GM13977 (cell line): ENCODE results near the gene GAGE13.
"Not testable (repeated sequence)": the region's sequence is repeated elsewhere in the genome, so short reads cannot be mapped to it uniquely, and the experiment has no call there.

ENCODE experiments used
- DNase-seq: peaks from one replicate; pipeline ENCODE4 v3.0.0; 2012; ENCODE audit warnings: low spot score
- in situ Hi-C: fragments of 300-500 bp; cut with MboI; formaldehyde crosslinking; loops from one replicate; pipeline ENCODE4 v1.12.0; 2022; ENCODE audit warnings: low sequenced_read_pairs, low pct_unique_long_range_greater_than_20kb, mixed read lengths, inconsistent platforms; ENCODE audit not compliant: unreplicated experiment
- TF ChIP-seq, protein P1 (sequence below): IDR thresholded peaks from 2 replicates; pipeline ENCODE4 v1.5.1; 2012; ENCODE audit warnings: mild to moderate bottlenecking, control low read depth; ENCODE audit not compliant: insufficient read depth; ENCODE audit errors: extremely low read depth, missing control alignments

The GAGE13 gene

DNA sequence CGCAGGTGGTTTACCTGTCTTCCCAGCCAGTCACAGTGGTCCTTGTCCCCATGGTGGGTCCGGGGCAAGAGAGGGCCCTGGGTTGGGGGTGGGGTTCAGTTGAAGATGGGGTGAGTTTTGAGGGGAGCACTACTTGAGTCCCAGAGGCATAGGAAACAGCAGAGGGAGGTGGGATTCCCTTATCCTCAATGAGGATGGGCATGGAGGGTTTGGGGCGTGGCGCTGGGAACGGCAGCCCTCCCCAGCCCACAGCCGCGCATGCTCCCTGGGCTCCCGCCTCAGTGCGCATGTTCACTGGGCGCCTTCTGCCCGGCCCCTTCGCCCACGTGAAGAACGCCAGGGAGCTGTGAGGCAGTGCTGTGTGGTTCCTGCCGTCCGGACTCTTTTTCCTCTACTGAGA, at the start of gene GAGE13:
Gene GAGE13, plus strand, starts transcription at position 301 of the 400 bp plus-strand sequence. CDS start 1,156 bp downstream, outside the sequence.
- in situ Hi-C loops, DNase-seq: not testable (repeated sequence)

GRCh38 chrX:49282647-49283011, 48.8 kb upstream of the GAGE13 start:
- in situ Hi-C loops = no loop called here
- TF ChIP-seq, protein P1, sequence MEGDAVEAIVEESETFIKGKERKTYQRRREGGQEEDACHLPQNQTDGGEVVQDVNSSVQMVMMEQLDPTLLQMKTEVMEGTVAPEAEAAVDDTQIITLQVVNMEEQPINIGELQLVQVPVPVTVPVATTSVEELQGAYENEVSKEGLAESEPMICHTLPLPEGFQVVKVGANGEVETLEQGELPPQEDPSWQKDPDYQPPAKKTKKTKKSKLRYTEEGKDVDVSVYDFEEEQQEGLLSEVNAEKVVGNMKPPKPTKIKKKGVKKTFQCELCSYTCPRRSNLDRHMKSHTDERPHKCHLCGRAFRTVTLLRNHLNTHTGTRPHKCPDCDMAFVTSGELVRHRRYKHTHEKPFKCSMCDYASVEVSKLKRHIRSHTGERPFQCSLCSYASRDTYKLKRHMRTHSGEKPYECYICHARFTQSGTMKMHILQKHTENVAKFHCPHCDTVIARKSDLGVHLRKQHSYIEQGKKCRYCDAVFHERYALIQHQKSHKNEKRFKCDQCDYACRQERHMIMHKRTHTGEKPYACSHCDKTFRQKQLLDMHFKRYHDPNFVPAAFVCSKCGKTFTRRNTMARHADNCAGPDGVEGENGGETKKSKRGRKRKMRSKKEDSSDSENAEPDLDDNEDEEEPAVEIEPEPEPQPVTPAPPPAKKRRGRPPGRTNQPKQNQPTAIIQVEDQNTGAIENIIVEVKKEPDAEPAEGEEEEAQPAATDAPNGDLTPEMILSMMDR = no peak
- DNase-seq = no peak

GRCh38 chrX:49284212-49284611, 47.2 kb upstream of the GAGE13 start:
- DNase-seq = no peak
- in situ Hi-C loops = no loop called here
- TF ChIP-seq, protein P1 = no peak

- DNase-seq = no peak
- TF ChIP-seq, protein P1 = no peak
- in situ Hi-C loops = no loop called here
These were observed 45.2 kb upstream of the GAGE13 start for GRCh38 chrX:49286136-49286535.

GRCh38 chrX:49286581-49286980, 44.8 kb upstream of the GAGE13 start:
- in situ Hi-C loops = no loop called here
- TF ChIP-seq, protein P1 = no peak

DNA sequence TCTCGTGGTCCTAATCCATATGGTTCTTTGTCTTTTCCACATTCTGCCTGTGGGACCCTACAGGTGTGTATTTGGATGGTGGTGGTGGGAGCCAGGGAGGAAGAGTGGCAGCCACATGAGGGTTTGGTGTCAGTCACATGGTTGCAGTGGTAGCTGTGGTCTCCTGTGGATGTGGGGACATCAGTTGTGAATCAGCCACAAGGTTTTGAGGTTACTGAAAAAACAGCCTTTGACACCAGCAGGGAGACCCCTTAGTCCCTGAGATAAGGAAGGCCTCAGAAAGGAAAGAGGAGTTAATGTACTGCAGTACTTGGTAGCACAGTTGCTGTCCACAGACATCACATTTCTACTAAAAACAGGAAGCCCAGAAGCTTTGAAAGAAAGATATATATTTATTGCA, 43.7 kb upstream of the GAGE13 start:
- no peak for DNase-seq
- in situ Hi-C loops = no loop called here
- TF ChIP-seq, protein P1 = no peak

More at GRCh38 chrX:49286581-49286980, 44.8 kb upstream of the GAGE13 start:
- DNase-seq = no peak

DNA sequence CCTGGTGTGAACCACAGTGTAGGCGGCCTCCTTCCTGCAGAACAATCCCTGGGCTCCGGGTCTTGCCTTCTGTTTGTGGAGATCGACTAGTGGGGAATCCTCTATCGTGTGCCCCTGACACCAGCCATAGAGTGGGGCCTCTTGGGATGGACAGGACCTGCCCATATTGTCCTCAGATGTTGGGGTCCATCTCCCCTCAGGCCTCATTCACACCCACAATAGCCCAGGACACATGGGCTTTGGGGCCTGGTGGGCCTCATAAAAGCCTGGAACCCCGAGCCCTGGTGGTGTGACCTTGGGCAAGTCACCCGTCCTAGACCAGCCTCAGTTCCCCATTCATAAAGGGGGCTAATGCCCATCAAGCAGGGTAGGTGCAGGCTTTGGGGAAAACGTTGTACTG, 41.2 kb upstream of the GAGE13 start:
- in situ Hi-C loops = no loop called here
- TF ChIP-seq, protein P1 = no peak
- no peak for DNase-seq
